Ramos (cell line): ENCODE results near the gene DRD5.
"Not testable (repeated sequence)": the region's sequence is repeated elsewhere in the genome, so short reads cannot be mapped to it uniquely, and the experiment has no call there.

Source experiments
- in situ Hi-C: fragments of 300-500 bp; cut with MboI; formaldehyde crosslinking; loops from one replicate; pipeline ENCODE4 v1.14.3; 2022; ENCODE audit warnings: low sequenced_read_pairs; ENCODE audit not compliant: unreplicated experiment

The DRD5 gene

GRCh38 chr4:9781343-9782135, at the start of gene DRD5:
TSS of gene DRD5 (plus strand) at chr4:9781634. CDS start at chr4:9782030, 396 bp downstream.
- in situ Hi-C loops, result no loop called here

- in situ Hi-C loops, result not testable (repeated sequence)
These were observed 49.2 kb upstream of the DRD5 start for GRCh38 chr4:9732256-9732655.

- in situ Hi-C loops, result no loop called here
These were observed 45.9 kb upstream of the DRD5 start for GRCh38 chr4:9735515-9735914.

GRCh38 chr4:9737280-9737679, 44.2 kb upstream of the DRD5 start:
- in situ Hi-C loops, result not testable (repeated sequence)

- in situ Hi-C loops, result not testable (repeated sequence)
These were observed 37.6 kb upstream of the DRD5 start for GRCh38 chr4:9743789-9744188.

- in situ Hi-C loops, result no loop called here
These were observed 35.7 kb upstream of the DRD5 start for GRCh38 chr4:9745782-9746181.

- in situ Hi-C loops, result loop anchor here (25.0 kb wide), 1 partner anchor 779 kb away; no protein-coding TSS in a partner anchor
These were observed 22.7 kb upstream of the DRD5 start for GRCh38 chr4:9758641-9759317.

GRCh38 chr4:9762823-9763475, 18.5 kb upstream of the DRD5 start:
- in situ Hi-C loops, result loop anchor here (5.0 to 25.0 kb wide), 2 partner anchors 254 to 774 kb away; no protein-coding TSS in a partner anchor

- in situ Hi-C loops, result loop anchor here (5.0 to 25.0 kb wide), 2 partner anchors 253 to 773 kb away; no protein-coding TSS in a partner anchor
These were observed 17.2 kb upstream of the DRD5 start for GRCh38 chr4:9764155-9764696.

GRCh38 chr4:9765091-9765490, 16.3 kb upstream of the DRD5 start:
- in situ Hi-C loops, result loop anchor here (25.0 kb wide), 1 partner anchor 772 kb away; no protein-coding TSS in a partner anchor

GRCh38 chr4:9769321-9769720, 12.1 kb upstream of the DRD5 start:
- in situ Hi-C loops, result loop anchor here (25.0 kb wide), 1 partner anchor 768 kb away; no protein-coding TSS in a partner anchor

GRCh38 chr4:9771034-9771433, 10.4 kb upstream of the DRD5 start:
- in situ Hi-C loops, result loop anchor here (25.0 kb wide), 1 partner anchor 766 kb away; no protein-coding TSS in a partner anchor

- in situ Hi-C loops, result loop anchor here (25.0 kb wide), 1 partner anchor 764 kb away; no protein-coding TSS in a partner anchor
These were observed 8.0 kb upstream of the DRD5 start for GRCh38 chr4:9773471-9773870.

- in situ Hi-C loops, result no loop called here
These were observed 652 bp downstream of the DRD5 start for GRCh38 chr4:9782136-9782436.

GRCh38 chr4:9785891-9786290, 4.5 kb downstream of the DRD5 start:
- in situ Hi-C loops, result not testable (repeated sequence)

GRCh38 chr4:9792381-9792780, 10.9 kb downstream of the DRD5 start:
- in situ Hi-C loops, result no loop called here

GRCh38 chr4:9796641-9797040, 15.2 kb downstream of the DRD5 start:
- in situ Hi-C loops, result not testable (repeated sequence)

- in situ Hi-C loops, result no loop called here
These were observed 19.4 kb downstream of the DRD5 start for GRCh38 chr4:9800848-9801247.

GRCh38 chr4:9804918-9805317, 23.5 kb downstream of the DRD5 start:
- in situ Hi-C loops, result no loop called here

GRCh38 chr4:9808077-9808476, 26.6 kb downstream of the DRD5 start:
- in situ Hi-C loops, result no loop called here
